ENCODE data around the gene ZNF787. TPM values are rescaled to one million over a fixed set of nuclear protein-coding genes. Genes with fewer than 3 reads are reported as not detected.
A peak's percentile ranks its signal among the peaks of the same experiment; 100 is the strongest.

ZNF787 gene
- total and polyA plus RNA-seq, 3 donors from 2014 or later, result 22.3 to 41.4 (median 35.7) TPM

DNA sequence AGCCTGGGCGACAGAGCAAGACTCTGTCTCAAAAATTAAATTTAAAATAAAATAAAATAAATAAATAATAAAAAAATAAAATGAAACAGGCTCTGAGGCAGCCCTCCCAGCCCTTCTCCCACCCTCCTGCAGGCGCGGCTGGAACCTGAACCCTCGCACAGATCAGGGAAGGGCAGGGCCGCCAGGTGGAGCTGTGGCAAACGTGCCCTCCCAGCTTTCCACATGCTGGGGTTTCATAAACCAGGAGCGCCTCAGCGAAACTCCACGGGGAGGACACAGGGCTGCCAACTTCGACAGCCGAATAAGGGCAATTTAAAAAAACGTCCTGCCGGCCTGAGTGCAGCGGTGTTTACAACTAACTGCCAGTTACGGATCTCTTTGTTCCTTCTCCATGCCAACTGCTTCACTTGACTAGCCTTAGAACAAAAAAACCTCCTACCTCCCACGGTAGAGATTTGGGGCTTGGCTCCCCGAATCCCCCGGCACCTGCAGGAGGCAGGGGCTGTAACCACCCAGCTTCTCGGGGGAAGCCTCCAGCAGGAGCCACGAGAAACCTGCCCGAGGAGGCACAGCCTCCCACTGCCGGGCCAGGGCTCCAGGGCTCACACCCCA lies 15.9 kb downstream of the ZNF787 start:
- Histone ChIP-seq H3K36me3 (ENCODE audit: low read depth, missing control alignments) (no peaks in the 10 kb centered on the region), H3K9me3 (no peaks in the 10 kb centered on the region), H3K4me1 (peaks cover 50% of the 10 kb centered on the region), H3K27me3 (no peaks in the 10 kb centered on the region), H3K4me3 (peak overlapping the region in 1 of 2 donors; percentile 20), H3K27ac (peak overlapping the region in 1 of 2 donors; percentile 25)
- DNase-seq, result peak; percentile 85
- 16 to 21% methylated on average over 22 of the region's 22 CpGs for WGBS, 2 donors
- no peak for TF ChIP-seq POLR2A (IDR thresholded peaks at IDR 0.05)
- TF ChIP-seq, protein P1, sequence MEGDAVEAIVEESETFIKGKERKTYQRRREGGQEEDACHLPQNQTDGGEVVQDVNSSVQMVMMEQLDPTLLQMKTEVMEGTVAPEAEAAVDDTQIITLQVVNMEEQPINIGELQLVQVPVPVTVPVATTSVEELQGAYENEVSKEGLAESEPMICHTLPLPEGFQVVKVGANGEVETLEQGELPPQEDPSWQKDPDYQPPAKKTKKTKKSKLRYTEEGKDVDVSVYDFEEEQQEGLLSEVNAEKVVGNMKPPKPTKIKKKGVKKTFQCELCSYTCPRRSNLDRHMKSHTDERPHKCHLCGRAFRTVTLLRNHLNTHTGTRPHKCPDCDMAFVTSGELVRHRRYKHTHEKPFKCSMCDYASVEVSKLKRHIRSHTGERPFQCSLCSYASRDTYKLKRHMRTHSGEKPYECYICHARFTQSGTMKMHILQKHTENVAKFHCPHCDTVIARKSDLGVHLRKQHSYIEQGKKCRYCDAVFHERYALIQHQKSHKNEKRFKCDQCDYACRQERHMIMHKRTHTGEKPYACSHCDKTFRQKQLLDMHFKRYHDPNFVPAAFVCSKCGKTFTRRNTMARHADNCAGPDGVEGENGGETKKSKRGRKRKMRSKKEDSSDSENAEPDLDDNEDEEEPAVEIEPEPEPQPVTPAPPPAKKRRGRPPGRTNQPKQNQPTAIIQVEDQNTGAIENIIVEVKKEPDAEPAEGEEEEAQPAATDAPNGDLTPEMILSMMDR (IDR thresholded peaks at IDR 0.05), result peak; percentile 60 to 63 (median 61)
- intact Hi-C loops (cut with DNase I; ENCODE audit: low total_unique reads), result no loop called here

DNA sequence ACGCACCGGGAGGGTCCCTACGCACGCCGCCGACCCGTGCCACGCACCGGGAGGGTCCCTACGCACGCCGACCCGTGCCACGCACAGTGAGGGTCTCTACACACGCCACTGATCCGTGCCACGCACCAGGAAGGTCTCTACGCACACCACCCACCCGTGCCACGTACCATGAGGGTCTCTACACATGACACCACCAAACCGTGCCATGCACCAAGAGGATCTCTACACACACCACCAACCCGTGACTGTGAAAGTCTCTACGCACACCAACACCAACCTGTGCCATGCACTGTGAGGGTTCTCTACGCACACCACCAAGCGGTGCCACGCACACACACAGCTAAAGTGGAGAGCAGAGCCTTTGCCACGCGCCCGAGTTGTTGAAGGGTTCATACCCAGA lies 16.7 kb downstream of the ZNF787 start:
- Histone ChIP-seq H3K9me3 (no peaks in the 10 kb centered on the region), H3K4me1 (peaks cover 42% of the 10 kb centered on the region), H3K4me3 (no peak overlapping the region), H3K27me3 (no peaks in the 10 kb centered on the region), H3K27ac (no peak overlapping the region), H3K36me3 (ENCODE audit: low read depth, missing control alignments) (no peaks in the 10 kb centered on the region)
- 88 to 96% methylated on average over 9 to 29 of the region's 29 CpGs for WGBS, 2 donors
- no peak for DNase-seq
- TF ChIP-seq POLR2A (IDR thresholded peaks at IDR 0.05), result no peak
- TF ChIP-seq, protein P1 (IDR thresholded peaks at IDR 0.05), result no peak
- intact Hi-C loops (cut with DNase I; ENCODE audit: low total_unique reads), result no loop called here

DNA sequence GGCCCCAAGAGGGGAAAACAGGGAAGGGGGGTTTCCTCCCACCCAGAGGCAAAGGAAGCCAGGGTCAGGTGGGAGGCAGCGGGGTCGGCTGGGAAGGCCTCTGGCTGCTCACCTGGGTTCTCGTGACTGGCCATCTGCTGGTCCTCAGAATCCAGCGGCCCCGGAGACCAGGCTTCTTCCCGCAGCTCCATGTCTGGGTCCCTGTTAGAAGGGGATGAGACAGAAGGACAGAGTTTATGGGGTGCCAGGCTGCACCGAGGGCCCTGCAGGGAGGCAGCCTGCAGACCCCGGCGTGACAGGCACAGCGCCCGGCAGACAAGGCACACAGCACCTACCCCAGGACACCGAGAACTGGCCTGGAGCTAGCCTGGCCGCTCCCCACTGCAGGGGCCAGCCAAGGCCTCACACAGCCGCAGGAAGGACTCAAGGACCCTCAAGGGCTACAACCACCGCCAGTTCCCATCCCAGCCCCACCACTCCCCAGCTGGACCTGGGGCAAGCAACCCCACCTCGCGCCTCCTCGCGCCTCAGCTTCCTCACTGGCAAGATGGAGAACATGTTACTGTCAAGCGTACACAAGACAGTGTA lies 18.0 kb downstream of the ZNF787 start:
- Histone ChIP-seq H3K9me3 (no peaks in the 10 kb centered on the region), H3K4me3 (no peak overlapping the region), H3K27me3 (no peaks in the 10 kb centered on the region), H3K36me3 (ENCODE audit: low read depth, missing control alignments) (no peaks in the 10 kb centered on the region), H3K4me1 (peaks cover 29% of the 10 kb centered on the region), H3K27ac (no peak overlapping the region)
- TF ChIP-seq, protein P1 (IDR thresholded peaks at IDR 0.05), result no peak
- TF ChIP-seq POLR2A (IDR thresholded peaks at IDR 0.05), result no peak
- DNase-seq, result no peak
- intact Hi-C loops (cut with DNase I; ENCODE audit: low total_unique reads), result no loop called here
- 80 to 90% methylated on average over 11 to 20 of the region's 20 CpGs for WGBS, 2 donors

DNA sequence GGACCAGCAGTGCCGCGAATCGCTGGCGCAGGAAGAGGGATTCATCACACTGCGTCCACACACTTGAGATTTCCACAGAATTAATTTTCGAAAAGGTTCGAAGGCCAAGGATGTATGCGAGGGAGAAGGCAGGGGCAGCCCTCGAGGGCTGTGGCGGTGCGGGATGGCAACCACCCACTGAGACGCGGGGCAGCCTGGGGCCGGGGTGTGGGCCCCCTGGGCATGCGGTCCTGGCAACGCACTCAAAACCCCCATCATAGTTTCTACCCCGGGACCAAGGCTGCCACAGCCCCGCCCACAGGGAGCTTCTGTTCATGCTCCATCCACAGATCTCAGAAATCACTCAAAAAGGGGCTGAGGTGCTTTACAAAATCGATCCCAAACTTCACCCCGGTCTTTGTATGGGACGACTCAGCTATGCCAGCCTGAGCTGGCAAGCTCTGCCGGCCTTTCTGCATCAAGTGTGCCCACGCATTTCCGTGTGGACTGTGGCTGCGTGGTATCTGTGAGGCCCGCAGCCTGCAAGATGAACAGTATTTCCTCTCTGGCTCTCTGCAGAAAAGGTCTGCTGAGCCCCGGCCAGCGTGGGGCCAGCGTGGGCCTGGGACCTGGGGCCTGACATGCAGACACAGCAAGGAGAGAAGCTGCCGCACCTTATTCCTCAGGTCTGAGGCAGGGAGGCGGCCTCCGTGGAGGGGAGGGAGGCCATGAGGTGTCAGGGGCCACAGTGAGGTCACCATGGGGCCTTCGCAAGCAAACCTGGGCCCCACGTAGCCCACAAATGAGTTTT lies 19.2 kb downstream of the ZNF787 start:
- intact Hi-C loops (cut with DNase I; ENCODE audit: low total_unique reads), result no loop called here
- no peak overlapping the region for H3K27ac ChIP-seq
- H3K36me3 ChIP-seq (ENCODE audit: low read depth, missing control alignments), result no peaks in the 10 kb centered on the region
- no peaks in the 10 kb centered on the region for H3K27me3 ChIP-seq
- H3K4me1 ChIP-seq, result peaks cover 17% of the 10 kb centered on the region
- no peak for TF ChIP-seq POLR2A (IDR thresholded peaks at IDR 0.05)
- TF ChIP-seq, protein P1 (IDR thresholded peaks at IDR 0.05), result no peak
- WGBS, 2 donors, result 86 to 87% methylated on average over 24 to 34 of the region's 34 CpGs
- H3K9me3 ChIP-seq, result no peaks in the 10 kb centered on the region
- DNase-seq, result no peak
- no peak overlapping the region for H3K4me3 ChIP-seq

All from testis (tissue), 3 donors.